SK-N-SH (cell line): ENCODE results near the gene MPDZ. TPM values are rescaled to one million over a fixed set of nuclear protein-coding genes. Genes with fewer than 3 reads are reported as not detected.

Source experiments
- CTCF ChIA-PET: fragments of 300-600, 350-600 bp; formaldehyde crosslinking; extraction: SDS; loops from one replicate; lab custom pipeline; 2021; lab: Yijun Ruan, JAX
- POLR2A ChIA-PET: fragments of 350-600 bp; sonication (Branson Sonifier 250); formaldehyde crosslinking; extraction: SDS; loops from one replicate; lab custom pipeline; 2020; ENCODE audit warnings: antibody characterized with exemption, inconsistent platforms; lab: Yijun Ruan, JAX
- DNase-seq: peaks from one replicate; pipeline ENCODE4 v3.0.0; 2012
- H2AFZ ChIP-seq: fragments of 200-600 bp; sonication (generic); 2 replicates; pipeline ENCODE4 v1.8.1; 2016; ENCODE audit warnings: antibody characterized with exemption, mild to moderate bottlenecking, low read depth
- H3F3A ChIP-seq: fragments of 200-600 bp; sonication (generic); replicated peaks from 2 replicates; pipeline ENCODE3; 2016; ENCODE audit warnings: antibody characterized with exemption, mild to moderate bottlenecking; ENCODE audit not compliant: insufficient read depth
- H3K27ac ChIP-seq, 2 experiments: fragments of 200-500 bp in 1 of 2; fragments of 200-600 bp in 1 of 2; sonication (Bioruptor generic) in 1 of 2; sonication (generic), shearing (Covaris generic) in 1 of 2; 2 replicates each; pipeline versions ENCODE4 v1.5.1 to v1.6.1; 2014 to 2016; ENCODE audit warnings: low read depth in 2 of 2, inconsistent platforms in 1 of 2, low read length in 1 of 2, mild to moderate bottlenecking in 1 of 2, mixed read lengths in 1 of 2
- H3K27me3 ChIP-seq: fragments of 200-600 bp; sonication (generic), shearing (Covaris generic); 2 replicates; pipeline ENCODE4 v1.6.1; 2016; ENCODE audit warnings: mixed run types; ENCODE audit not compliant: insufficient read depth
- H3K36me3 ChIP-seq, 2 experiments: fragments of 200-500 bp in 1 of 2; fragments of 200-600 bp in 1 of 2; sonication (Bioruptor generic) in 1 of 2; sonication (generic) in 1 of 2; replicated peaks in 1 of 2; 2 replicates each; pipeline versions ENCODE3 to v1.5.1; 2014 to 2016; ENCODE audit warnings: low read length in 1 of 2, mild to moderate bottlenecking in 1 of 2; ENCODE audit not compliant: insufficient read depth in 2 of 2, control insufficient read depth in 1 of 2
- H3K4me1 ChIP-seq, 2 experiments: fragments of 200-500 bp in 1 of 2; fragments of 200-600 bp in 1 of 2; sonication (Bioruptor generic) in 1 of 2; sonication (generic), shearing (Covaris generic) in 1 of 2; 2 replicates each; pipeline versions ENCODE4 v1.5.1 to v1.6.1; 2014 to 2016; ENCODE audit warnings: low read depth in 1 of 2, low read length in 1 of 2, mixed run types in 1 of 2; ENCODE audit not compliant: insufficient read depth in 2 of 2, control insufficient read depth in 1 of 2
- H3K4me2 ChIP-seq: fragments of 200-600 bp; sonication (generic), shearing (Covaris generic); 2 replicates; pipeline ENCODE4 v1.6.1; 2017; ENCODE audit warnings: mixed run types
- H3K4me3 ChIP-seq, 2 experiments: fragments of 200-500 bp in 1 of 2; fragments of 200-600 bp in 1 of 2; sonication (Bioruptor generic) in 1 of 2; sonication (generic), shearing (Covaris generic) in 1 of 2; 2 replicates each; pipeline versions ENCODE4 v1.5.1 to v1.8.1; 2014 to 2016; ENCODE audit warnings: low read depth in 2 of 2, inconsistent platforms in 1 of 2, low read length in 1 of 2, mild to moderate bottlenecking in 1 of 2, mixed read lengths in 1 of 2, moderate library complexity in 1 of 2
- H3K79me2 ChIP-seq: fragments of 200-600 bp; sonication (generic); 2 replicates; pipeline ENCODE4 v1.8.1; 2017; ENCODE audit warnings: mild to moderate bottlenecking; ENCODE audit not compliant: insufficient read depth
- H3K9ac ChIP-seq: fragments of 200-600 bp; sonication (generic); 2 replicates; pipeline ENCODE4 v1.6.1; 2017; ENCODE audit warnings: mixed run types
- H3K9me2 ChIP-seq: fragments of 200-600 bp; sonication (generic); 2 replicates; pipeline ENCODE4 v1.6.1; 2017; ENCODE audit warnings: mixed run types
- H3K9me3 ChIP-seq: fragments of 200-600 bp; sonication (generic); 2 replicates; pipeline ENCODE4 v1.6.1; 2017; ENCODE audit warnings: mixed run types, mild to moderate bottlenecking, moderate library complexity
- H4K20me1 ChIP-seq: fragments of 200-600 bp; sonication (generic); 2 replicates; pipeline ENCODE4 v1.6.1; 2017; ENCODE audit warnings: mild to moderate bottlenecking, mixed run types; ENCODE audit not compliant: insufficient read depth
- CHD2 ChIP-seq: fragments of 150-350 bp; IDR thresholded peaks from 2 replicates; pipeline ENCODE4 v1.6.1; 2018; ENCODE audit warnings: low read length; ENCODE audit not compliant: partially characterized antibody
- EP300 ChIP-seq, 2 experiments: IDR thresholded peaks; 2 replicates each; pipeline versions ENCODE4 v1.4.0 to v1.6.1; 2012; ENCODE audit warnings: borderline replicate concordance in 1 of 2, low read depth in 1 of 2, low read length in 1 of 2
- EZH2phosphoT487 ChIP-seq: fragments of 200-600 bp; sonication (generic); IDR thresholded peaks from 2 replicates; pipeline ENCODE4 v1.6.1; 2017; ENCODE audit warnings: low read depth, mixed run types, mild to moderate bottlenecking, antibody characterized with exemption, moderate library complexity, borderline replicate concordance
- JUND ChIP-seq: IDR thresholded peaks from 2 replicates; pipeline ENCODE4 v1.4.0; 2012
- MXI1 ChIP-seq: IDR thresholded peaks from 2 replicates; pipeline ENCODE4 v1.6.1; 2012; ENCODE audit warnings: mild to moderate bottlenecking, low read depth, low read length, improper control_type of control experiment
- NRF1 ChIP-seq: IDR thresholded peaks from 2 replicates; pipeline ENCODE4 v1.6.1; 2012; ENCODE audit warnings: low read depth, mild to moderate bottlenecking, low read length
- POLR2AphosphoS5 ChIP-seq: IDR thresholded peaks from 2 replicates; pipeline ENCODE4 v1.6.1; 2012; ENCODE audit warnings: low read depth, low read length
- RAD21 ChIP-seq: IDR thresholded peaks from 2 replicates; pipeline ENCODE4 v1.6.1; 2012; ENCODE audit warnings: mild to moderate bottlenecking, low read length
- RCOR1 ChIP-seq: fragments of 150-350 bp; IDR thresholded peaks from 2 replicates; pipeline ENCODE4 v1.6.1; 2017; ENCODE audit warnings: antibody characterized with exemption, low read length
- RFX5 ChIP-seq: IDR thresholded peaks from 2 replicates; pipeline ENCODE4 v1.6.1; 2012; ENCODE audit warnings: mild to moderate bottlenecking, improper control_type of control experiment, low read length
- SIN3A ChIP-seq: IDR thresholded peaks from 2 replicates; pipeline ENCODE4 v1.6.1; 2012; ENCODE audit warnings: low read depth, mild to moderate bottlenecking, low read length, moderate library complexity, borderline replicate concordance
- TCF12 ChIP-seq: IDR thresholded peaks from 2 replicates; pipeline ENCODE4 v1.4.0; 2012
- TEAD4 ChIP-seq: IDR thresholded peaks from 2 replicates; pipeline ENCODE4 v1.4.0; 2012; ENCODE audit warnings: mild to moderate bottlenecking, borderline replicate concordance; ENCODE audit not compliant: insufficient read depth
- YY1 ChIP-seq: IDR thresholded peaks from 2 replicates; pipeline ENCODE4 v1.4.0; 2012; ENCODE audit warnings: low read depth, mild to moderate bottlenecking
- WGBS: methylation state at CpG from one replicate; pipeline ENCODE4 v1.1.6; 2017; ENCODE audit warnings: low lambda C conversion rate; 5-methylcytosine and 5-hydroxymethylcytosine counted together
- polyA plus RNA-seq, 3 experiments: library from polyadenylated mRNA; depleted of rRNA; stranded (reverse); fragments of >200 nt; gene quantifications; 2 replicates each; pipeline ENCODE4 v1.2.3, GENCODE V29; 2012
- TF ChIP-seq, protein P1 (sequence below): IDR thresholded peaks from 2 replicates; pipeline ENCODE4 v1.4.0; 2012; ENCODE audit warnings: low read depth
- TF ChIP-seq, protein P2 (sequence below): IDR thresholded peaks from 2 replicates; pipeline ENCODE4 v1.4.0; 2012; ENCODE audit warnings: low read depth, borderline replicate concordance
- TF ChIP-seq, protein P3 (sequence below): IDR thresholded peaks from 2 replicates; pipeline ENCODE4 v1.6.1; 2012; ENCODE audit warnings: mild to moderate bottlenecking, low read depth, low read length, moderate library complexity
- TF ChIP-seq, protein P4 (sequence below): fragments of 150-350 bp; IDR thresholded peaks from 2 replicates; pipeline ENCODE4 v1.6.1; 2016; ENCODE audit warnings: mild to moderate bottlenecking, low read depth, low read length
- TF ChIP-seq, protein P5 (sequence below): fragments of 200-600 bp; sonication (generic); IDR thresholded peaks from 2 replicates; pipeline ENCODE4 v1.6.1; 2017; ENCODE audit warnings: antibody characterized with exemption, mild to moderate bottlenecking, moderate library complexity

The MPDZ gene
- polyA plus RNA-seq, 1 of the 3 experiments (the other 2 are of a cell fraction): 20.5 TPM

DNA sequence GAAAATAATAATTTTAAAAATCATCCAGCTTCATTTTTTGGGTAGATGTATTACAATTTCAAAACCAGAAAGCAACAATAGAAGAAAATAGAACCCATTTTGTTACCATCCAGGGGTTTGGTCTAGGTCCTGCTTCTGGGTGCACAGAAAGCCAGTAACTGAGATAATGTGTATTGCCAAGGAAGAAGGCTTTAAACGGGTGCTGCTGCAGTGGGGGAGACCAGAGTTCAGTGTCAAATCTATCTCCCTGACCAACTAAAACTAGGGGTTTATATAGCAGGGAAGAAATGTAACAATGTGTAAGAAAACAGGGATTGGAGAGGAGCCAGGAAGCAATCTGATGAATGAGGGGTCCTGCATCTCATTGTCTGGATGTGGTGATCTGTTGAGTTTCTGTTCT is 17.5 kb upstream of the MPDZ start:
- Histone ChIP-seq H3F3A (no peaks in the 10 kb centered on the region), H3K4me2 (no peak overlapping the region), H3K79me2 (no peaks in the 10 kb centered on the region), H3K9ac (no peak overlapping the region), H3K9me3 (0 out of 2 replicates have a peak, but pooled peaks cover 10% of the 10 kb centered on the region), H3K4me1 (no peaks in the 10 kb centered on the region; a peak in 1 of 4 replicates), H4K20me1 (no peaks in the 10 kb centered on the region), H3K9me2 (no peaks in the 10 kb centered on the region), H3K4me3 (no peak overlapping the region), H3K36me3 (no peaks in the 10 kb centered on the region), H3K27ac (no peak overlapping the region), H2AFZ (no peak overlapping the region), H3K27me3 (no peaks in the 10 kb centered on the region)
- WGBS: 50% methylated on average over 1 of the region's 1 CpG
- TF ChIP-seq NRF1 (no peak), MXI1 (no peak), EZH2phosphoT487 (no peak), JUND (no peak), YY1 (no peak), SIN3A (no peak), EP300 (IDR thresholded peaks at IDR 0.05; ENCODE audit: borderline replicate concordance in 1 of 2, low read depth in 1 of 2, low read length in 1 of 2) (no peak), TCF12 (no peak), TEAD4 (no peak)
- TF ChIP-seq, protein P1, sequence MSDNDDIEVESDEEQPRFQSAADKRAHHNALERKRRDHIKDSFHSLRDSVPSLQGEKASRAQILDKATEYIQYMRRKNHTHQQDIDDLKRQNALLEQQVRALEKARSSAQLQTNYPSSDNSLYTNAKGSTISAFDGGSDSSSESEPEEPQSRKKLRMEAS: no peak
- TF ChIP-seq, protein P2, sequence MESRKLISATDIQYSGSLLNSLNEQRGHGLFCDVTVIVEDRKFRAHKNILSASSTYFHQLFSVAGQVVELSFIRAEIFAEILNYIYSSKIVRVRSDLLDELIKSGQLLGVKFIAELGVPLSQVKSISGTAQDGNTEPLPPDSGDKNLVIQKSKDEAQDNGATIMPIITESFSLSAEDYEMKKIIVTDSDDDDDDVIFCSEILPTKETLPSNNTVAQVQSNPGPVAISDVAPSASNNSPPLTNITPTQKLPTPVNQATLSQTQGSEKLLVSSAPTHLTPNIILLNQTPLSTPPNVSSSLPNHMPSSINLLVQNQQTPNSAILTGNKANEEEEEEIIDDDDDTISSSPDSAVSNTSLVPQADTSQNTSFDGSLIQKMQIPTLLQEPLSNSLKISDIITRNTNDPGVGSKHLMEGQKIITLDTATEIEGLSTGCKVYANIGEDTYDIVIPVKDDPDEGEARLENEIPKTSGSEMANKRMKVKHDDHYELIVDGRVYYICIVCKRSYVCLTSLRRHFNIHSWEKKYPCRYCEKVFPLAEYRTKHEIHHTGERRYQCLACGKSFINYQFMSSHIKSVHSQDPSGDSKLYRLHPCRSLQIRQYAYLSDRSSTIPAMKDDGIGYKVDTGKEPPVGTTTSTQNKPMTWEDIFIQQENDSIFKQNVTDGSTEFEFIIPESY: no peak
- CTCF ChIA-PET: no interaction called here
- no peak for DNase-seq
- POLR2A ChIA-PET: no interaction called here

DNA sequence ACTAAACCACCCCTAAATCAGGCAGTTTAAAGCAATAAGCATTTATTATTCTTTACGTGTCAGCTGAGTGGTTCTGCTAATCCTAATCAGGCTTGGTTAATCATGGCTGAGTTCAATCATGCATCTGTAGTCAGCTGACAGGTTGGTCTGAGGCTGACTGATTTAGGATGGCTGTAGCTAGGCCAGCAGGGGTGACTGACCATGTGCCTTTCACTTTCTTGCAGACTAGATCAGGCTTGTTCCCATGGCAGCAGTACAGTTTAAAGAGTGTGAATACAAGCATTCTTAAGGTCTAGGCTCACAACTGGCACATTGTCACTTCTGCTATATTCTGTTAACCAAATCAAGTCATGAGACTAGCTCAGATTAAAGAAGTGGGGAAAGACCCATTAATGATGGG is 16.1 kb upstream of the MPDZ start:
- H3K4me1 ChIP-seq: no peaks in the 10 kb centered on the region; a peak in 1 of 4 replicates
- H2AFZ ChIP-seq: no peak overlapping the region
- no peaks in the 10 kb centered on the region for H3K27me3 ChIP-seq
- H3K4me2 ChIP-seq: no peak overlapping the region
- no peaks in the 10 kb centered on the region for H3K79me2 ChIP-seq
- no peak overlapping the region; a peak in 1 of 4 replicates for H3K4me3 ChIP-seq
- ChIA-PET CTCF (no interaction called here), POLR2A (no interaction called here)
- no peaks in the 10 kb centered on the region for H3K36me3 ChIP-seq
- H4K20me1 ChIP-seq: no peaks in the 10 kb centered on the region
- H3K9ac ChIP-seq: no peak overlapping the region
- 90% methylated on average over 1 of the region's 1 CpG for WGBS
- no peaks in the 10 kb centered on the region for H3K9me2 ChIP-seq
- H3F3A ChIP-seq: no peaks in the 10 kb centered on the region
- H3K9me3 ChIP-seq: 0 out of 2 replicates have a peak, but pooled peaks cover 10% of the 10 kb centered on the region
- H3K27ac ChIP-seq: no peak overlapping the region
- no peak for DNase-seq
- no peak for TF ChIP-seq CHD2
- TF ChIP-seq RCOR1: no peak
- no peak for TF ChIP-seq YY1
- TF ChIP-seq, protein P3, sequence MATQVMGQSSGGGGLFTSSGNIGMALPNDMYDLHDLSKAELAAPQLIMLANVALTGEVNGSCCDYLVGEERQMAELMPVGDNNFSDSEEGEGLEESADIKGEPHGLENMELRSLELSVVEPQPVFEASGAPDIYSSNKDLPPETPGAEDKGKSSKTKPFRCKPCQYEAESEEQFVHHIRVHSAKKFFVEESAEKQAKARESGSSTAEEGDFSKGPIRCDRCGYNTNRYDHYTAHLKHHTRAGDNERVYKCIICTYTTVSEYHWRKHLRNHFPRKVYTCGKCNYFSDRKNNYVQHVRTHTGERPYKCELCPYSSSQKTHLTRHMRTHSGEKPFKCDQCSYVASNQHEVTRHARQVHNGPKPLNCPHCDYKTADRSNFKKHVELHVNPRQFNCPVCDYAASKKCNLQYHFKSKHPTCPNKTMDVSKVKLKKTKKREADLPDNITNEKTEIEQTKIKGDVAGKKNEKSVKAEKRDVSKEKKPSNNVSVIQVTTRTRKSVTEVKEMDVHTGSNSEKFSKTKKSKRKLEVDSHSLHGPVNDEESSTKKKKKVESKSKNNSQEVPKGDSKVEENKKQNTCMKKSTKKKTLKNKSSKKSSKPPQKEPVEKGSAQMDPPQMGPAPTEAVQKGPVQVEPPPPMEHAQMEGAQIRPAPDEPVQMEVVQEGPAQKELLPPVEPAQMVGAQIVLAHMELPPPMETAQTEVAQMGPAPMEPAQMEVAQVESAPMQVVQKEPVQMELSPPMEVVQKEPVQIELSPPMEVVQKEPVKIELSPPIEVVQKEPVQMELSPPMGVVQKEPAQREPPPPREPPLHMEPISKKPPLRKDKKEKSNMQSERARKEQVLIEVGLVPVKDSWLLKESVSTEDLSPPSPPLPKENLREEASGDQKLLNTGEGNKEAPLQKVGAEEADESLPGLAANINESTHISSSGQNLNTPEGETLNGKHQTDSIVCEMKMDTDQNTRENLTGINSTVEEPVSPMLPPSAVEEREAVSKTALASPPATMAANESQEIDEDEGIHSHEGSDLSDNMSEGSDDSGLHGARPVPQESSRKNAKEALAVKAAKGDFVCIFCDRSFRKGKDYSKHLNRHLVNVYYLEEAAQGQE: no peak
- no peak for TF ChIP-seq RFX5
- TF ChIP-seq, protein P4, sequence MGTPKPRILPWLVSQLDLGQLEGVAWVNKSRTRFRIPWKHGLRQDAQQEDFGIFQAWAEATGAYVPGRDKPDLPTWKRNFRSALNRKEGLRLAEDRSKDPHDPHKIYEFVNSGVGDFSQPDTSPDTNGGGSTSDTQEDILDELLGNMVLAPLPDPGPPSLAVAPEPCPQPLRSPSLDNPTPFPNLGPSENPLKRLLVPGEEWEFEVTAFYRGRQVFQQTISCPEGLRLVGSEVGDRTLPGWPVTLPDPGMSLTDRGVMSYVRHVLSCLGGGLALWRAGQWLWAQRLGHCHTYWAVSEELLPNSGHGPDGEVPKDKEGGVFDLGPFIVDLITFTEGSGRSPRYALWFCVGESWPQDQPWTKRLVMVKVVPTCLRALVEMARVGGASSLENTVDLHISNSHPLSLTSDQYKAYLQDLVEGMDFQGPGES: no peak
- TF ChIP-seq SIN3A: no peak
- TF ChIP-seq RAD21: no peak
- TF ChIP-seq, protein P5, sequence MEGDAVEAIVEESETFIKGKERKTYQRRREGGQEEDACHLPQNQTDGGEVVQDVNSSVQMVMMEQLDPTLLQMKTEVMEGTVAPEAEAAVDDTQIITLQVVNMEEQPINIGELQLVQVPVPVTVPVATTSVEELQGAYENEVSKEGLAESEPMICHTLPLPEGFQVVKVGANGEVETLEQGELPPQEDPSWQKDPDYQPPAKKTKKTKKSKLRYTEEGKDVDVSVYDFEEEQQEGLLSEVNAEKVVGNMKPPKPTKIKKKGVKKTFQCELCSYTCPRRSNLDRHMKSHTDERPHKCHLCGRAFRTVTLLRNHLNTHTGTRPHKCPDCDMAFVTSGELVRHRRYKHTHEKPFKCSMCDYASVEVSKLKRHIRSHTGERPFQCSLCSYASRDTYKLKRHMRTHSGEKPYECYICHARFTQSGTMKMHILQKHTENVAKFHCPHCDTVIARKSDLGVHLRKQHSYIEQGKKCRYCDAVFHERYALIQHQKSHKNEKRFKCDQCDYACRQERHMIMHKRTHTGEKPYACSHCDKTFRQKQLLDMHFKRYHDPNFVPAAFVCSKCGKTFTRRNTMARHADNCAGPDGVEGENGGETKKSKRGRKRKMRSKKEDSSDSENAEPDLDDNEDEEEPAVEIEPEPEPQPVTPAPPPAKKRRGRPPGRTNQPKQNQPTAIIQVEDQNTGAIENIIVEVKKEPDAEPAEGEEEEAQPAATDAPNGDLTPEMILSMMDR: no peak
- TF ChIP-seq POLR2AphosphoS5: no peak
